Kasumi-1 (cell line): Measurements from ENCODE around the gene SLC26A11.
"Not testable (repeated sequence)": the region's sequence is repeated elsewhere in the genome, so short reads cannot be mapped to it uniquely, and the experiment has no call there.

Source experiments
- DNase-seq, 2 experiments: peaks; one replicate each; lab custom pipeline; 2025; lab: John Stamatoyannopoulos, UW

Gene SLC26A11

DNA sequence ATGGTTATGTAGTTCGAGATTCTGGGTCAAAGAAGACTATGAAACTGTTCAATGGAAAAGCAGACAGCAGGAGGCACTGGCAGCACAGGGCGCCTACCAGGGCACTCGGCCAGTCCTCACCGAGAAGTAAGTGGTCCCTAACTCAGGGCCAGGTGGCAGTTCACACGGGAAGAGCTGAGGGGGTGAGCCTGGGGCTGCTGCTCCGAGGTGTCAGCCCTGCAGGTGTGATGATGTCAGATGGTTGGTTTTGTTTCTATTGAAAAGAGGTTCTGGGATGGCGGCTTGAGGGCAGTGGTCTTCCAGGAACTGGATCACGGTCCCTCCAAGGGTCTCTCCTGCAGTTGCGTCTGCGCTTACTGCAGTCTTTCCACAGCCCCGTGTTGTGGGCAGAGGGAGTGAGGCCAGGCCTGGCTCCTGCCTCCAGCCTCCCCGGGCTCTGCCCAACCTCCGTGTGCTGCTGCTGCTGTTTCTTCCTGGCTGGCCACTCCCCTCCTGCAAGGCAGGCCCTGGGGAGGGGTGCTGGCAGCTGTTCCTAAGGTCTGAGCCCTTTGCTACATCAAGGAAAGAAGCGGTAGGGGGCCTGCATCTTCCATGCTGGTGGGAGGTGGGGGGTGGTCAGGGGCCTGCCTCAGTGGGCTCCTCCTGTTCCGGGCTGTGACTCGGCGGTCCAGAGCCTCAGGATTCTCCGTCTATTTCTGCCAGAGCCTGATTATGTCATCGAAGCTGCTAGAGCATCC lies 63.1 kb downstream of the SLC26A11 start:
- no peak for DNase-seq

DNA sequence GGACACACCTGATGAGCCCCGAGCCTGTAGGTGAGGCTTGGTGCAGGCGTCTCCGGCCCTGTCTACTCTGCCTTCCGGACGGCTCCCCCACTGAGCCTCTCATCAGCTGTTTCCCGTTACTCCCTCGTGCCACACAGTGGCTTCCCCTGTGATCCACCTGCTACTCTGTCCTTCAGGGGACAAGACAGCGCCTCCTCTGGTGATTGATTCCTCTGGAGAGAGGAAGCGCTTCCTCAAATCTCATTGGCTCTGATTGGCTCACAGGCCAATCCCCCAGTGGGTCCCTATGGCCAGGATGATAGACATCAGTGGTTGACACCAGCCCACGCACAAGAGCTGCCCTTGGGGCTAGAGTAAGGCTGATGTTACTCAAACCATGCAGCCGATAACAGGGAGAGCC lies 64.4 kb downstream of the SLC26A11 start:
- DNase-seq = peak; percentile 72 to 79

DNA sequence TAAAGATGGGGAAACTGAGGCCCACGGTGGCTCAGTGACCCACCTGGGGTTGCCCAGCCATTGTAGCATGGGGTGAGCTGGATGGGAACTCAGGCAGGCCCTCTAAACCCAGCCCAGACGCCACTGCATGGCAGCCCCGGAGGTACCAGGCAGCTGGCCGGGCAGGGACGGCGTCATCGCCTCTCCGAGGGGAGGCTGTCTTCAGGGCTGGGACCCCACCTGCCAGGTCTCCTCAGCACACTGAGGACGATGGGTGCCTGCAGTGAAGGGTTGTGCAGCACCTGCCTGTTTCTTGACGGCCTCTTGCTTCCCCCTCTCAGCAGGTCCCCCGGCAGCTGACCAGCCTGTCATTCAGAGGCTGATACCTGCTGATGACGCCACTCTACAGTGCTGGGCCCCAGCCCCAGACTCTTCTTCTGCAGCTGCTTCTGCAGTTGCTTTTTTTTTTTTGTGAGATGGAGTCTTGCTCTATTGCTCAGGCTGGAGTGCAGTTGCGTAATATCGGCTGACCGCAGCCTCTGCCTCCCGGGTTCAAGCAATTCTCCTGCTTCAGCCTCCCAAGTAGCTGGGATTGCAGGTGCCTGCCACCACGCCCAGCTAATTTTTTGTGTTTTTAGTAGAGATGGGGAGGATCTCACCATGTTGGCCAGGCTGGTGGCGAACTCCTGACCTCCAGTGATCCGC lies 65.2 kb downstream of the SLC26A11 start:
- no peak for DNase-seq

DNA sequence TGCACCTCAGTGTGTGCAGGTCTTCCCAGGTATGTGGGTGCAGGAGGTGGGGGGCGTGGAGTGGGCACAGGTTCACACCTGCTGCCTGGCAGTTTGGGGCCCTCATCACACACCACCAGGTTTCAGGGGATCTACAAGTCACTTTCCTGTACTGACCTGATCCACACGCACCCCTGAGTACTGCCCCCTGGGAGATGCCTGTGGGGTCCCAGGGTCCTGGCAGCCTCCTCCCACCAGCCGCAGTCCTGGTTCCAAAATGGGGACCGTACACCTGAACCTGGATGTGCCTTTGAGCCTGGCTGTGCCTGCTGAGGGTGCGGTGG lies 66.4 kb downstream of the SLC26A11 start:
- no peak for DNase-seq

DNA sequence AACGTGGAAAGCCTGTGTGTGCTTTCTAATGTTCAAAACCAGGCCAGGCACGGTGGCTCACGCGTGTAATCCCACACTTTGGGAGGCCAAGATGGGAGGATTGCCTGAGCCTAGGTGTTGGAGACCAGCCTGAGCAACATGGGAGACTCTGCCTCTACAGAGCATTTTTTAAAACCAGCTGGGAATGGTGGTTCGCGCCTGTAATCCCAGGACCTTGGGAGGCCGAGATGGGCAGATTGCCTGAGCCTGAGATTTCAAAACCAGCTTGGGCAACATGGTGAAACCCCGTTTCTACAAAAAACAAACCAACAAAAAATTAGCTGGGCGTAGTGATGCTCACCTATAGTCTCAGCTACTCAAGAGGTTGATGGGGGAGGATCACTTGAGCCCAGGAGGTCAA lies 66.8 kb downstream of the SLC26A11 start:
- DNase-seq = no peak

DNA sequence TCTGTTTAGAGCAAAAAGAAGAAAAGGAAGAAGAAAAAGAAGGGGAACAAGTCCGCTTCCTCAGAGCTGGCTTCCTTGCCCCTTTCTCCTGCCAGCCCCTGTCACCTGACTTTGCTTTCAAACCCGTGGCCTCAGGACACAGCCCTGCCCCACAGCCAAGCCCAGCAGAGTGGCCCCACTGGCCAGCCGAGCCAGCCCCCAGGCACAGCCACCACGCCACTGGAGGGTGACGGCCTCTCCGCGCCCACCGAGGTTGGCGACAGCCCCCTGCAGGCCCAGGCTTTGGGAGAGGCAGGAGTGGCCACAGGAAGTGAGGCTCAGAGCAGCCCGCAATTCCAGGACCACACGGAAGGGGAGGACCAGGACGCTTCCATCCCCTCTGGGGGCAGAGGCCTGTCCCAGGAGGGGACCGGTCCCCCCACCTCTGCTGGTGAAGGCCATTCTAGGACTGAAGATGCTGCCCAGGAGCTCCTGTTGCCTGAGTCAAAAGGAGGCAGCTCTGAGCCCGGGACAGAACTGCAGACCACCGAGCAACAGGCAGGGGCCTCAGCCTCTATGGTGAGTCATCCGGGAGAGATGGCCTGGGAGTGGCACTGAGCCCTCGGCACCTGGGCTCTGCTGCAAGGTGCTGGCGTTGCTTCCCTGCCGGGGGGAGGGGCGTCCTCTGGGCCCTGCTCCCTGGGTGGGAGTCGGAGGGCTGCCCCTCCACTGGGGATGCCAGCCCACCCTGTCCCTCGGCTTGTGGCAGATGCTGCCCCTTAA lies 67.8 kb downstream of the SLC26A11 start:
- no peak for DNase-seq

DNA sequence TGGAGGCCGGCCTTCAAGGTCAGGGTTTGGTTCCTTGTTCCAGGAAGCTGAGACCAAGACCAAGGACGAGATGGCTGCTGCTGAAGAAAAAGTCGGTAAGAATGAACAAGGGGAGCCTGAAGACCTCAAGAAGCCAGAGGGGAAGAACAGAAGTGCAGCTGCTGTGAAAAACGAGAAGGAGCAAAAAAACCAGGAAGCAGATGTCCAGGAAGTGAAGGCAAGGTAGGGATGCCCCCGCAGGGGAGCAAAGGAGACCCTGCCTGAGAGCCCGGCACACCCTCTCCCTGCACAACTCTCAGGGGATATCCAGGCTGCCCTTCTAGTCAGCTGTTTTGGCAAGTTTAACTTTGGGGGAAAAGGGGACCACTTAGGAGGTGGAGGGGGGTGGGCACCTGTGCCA lies 69.4 kb downstream of the SLC26A11 start:
- peak; percentile 99 for DNase-seq

DNA sequence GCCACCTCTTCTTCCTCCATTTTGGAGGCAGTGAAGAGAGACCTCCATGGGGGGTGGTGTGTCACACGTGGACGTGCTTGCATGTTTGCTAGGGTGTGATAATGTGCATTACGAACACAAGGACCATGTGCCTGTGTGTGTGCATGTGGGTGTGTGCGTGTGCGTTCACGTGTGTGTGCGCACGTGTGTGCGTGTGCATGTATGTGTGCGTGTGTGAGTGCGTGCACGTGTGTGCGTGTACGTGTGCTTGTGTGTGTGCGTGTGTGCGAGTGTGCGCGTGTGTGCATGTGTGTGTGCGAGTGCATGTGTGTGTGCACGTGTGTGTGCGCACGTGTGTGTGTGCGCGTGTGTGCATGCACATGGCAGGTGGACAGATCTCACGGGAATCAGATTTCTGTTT lies 69.9 kb downstream of the SLC26A11 start:
- no peak for DNase-seq

DNA sequence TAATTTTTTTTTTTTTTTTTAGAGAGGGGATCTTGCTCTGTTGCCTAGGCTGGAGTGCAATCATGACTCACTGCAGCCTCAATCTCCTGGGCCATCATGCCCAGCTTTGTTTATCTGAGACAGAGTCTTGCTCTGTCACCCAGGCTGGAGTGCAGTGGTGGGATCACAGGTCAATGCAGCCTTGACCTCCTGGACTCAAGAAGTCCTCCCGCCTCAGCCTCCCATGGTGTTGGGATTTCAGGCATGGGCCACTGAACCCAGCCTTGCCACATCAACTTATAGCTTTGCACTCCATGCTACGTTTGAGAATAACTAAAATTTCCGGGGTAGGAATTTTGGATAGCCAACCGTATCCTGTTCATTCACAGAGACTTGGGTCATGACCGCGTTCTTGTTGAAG lies 71.0 kb downstream of the SLC26A11 start:
- DNase-seq = no peak

DNA sequence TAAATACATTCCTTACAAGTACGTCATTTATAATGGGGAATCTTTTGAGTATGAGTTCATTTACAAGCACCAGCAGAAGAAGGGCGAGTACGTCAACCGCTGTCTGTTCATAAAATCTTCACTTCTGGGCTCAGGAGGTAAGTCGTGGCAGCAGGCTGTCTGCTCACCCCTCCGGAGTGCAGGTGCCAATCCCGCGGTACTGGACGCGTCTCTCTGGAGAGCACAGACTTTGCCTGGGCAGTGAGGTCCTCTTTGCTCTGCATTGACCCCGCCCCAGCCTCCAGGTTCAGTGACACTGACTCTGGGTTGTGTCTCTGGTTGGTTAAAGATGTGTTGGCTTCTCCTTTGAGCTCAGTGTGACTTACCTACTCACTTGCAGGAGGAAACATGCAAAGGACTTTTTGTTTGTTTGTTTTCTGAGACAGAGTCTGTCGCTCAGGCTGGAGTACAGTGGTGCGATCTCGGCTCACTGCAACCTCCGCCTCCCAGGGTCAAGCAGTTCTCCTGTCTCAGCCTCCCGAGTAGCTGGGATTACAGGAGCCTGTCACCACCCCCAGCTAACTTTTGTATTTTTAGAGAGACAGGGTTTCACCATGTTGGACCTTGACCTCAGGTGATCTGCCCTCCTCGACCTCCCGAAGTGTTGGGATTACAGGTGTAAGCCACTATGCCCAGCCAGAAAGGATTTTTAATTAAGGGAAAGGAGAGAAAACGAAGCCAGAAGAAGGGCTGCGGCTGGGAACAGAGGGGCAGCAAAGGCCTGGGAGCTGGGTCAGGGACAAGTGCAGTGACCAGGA lies 71.7 kb downstream of the SLC26A11 start:
- DNase-seq = no peak

DNA sequence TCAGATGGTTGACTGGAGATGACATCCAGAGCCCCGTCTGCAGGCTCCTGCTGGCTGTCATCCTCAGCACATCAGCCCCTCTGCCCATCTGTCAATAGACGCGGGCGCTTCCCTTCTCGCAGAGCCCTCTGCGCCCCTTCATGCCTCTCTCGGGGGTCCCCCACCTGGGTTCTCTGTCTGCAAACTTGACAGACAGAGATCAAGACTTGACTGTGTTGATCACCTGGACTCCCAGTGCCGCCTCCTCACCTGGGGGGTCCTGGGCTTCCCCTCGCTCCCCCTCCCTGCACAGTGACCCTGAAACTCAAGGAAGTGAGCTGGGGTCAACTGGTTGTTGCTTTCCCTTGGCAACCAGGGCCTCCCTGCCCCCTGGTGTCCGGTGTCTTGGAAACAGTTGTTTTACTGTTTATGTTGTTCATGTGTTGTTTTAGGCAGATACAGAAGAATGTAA lies 72.3 kb downstream of the SLC26A11 start:
- DNase-seq = no peak

DNA sequence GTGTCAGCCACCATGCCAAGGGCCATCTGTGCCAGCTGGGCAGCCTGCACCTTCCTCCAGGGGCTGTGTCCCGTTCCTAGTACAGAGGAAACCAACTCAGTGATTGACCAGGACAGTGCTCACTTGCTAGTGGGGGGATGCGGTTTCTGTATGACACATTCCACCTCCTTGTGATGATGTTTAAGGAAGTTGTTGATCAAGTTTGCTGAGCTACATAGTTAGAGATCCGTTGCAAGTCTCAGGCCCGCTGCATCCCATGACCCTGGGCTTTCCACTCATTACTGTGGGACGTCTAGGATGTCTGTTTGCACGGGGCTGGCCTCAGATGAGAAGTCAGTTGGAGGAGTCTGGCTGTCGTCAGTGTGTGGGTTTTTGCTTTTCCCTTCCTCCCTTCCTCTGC lies 74.0 kb downstream of the SLC26A11 start:
- peak; percentile 99 for DNase-seq

DNA sequence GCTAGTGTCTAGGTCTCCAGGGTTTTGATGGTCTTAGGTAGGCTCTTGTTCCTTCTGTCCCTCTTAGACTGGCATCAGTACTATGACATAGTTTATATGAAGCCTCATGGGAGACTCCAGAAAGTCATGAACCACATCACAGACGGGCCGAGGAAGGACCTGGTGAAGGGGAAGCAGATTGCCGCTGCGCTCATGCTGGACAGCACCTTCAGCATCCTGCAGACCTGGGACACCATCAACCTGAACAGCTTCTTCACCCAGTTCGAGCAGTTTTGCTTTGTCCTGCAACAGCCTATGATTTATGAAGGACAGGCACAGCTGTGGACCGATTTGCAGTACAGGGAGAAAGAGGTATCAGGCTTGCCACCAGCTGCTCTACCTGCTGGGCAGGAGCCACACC lies 74.4 kb downstream of the SLC26A11 start:
- DNase-seq = no peak

DNA sequence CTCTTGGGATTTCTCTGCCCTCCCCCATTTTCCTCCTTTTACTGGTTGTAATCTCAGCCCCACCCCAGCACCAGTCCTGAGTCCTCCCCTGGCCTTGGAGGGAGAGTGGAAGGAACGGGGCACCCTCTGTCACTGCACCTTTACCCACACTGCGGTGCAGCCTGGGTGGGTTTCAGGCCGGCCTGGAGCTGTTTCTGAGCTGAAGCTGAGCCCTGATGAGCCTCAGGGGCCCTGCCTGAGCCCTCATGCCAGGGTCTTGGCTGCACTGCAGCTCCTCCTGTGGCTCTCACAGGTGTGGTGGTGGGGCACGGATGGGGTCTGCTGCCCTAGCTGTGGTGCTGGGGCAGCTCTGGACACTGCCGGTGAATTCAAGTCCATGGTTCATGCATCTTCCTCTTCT lies 74.9 kb downstream of the SLC26A11 start:
- DNase-seq = no peak

DNA sequence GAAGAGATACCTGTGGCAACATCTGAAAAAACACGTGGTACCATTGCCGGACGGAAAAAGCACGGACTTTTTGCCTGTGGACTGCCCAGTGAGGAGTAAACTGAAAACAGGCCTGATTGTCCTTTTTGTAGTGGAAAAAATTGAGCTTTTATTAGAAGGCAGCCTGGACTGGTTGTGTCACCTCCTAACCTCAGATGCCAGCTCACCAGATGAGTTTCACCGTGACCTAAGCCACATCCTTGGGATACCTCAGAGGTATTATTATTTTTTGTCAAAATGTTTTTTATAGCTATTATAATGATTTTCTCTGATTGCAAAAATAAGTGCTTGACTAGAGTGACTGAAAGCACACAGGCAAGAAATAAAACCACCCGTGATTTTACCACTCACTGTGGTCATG lies 75.3 kb downstream of the SLC26A11 start:
- no peak for DNase-seq

DNA sequence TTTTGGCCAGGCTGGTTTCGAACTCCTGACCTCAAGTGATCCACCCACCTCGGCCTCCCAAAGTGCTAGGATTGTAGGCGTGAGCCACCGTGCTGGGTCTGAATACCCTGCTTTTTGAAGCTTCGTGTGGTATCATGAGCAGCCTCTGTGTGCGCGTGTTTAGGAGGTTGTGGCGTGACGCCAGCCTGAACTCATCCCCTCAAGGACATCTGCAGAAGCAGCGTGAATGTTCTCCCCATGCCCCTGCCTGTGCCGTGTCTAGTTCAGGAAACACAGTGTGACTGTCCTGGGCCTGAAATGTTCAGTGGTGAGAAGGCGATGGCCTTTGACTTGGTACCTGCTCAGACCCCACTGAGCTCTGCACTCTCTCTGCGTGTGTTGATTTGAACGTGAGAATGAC lies 76.0 kb downstream of the SLC26A11 start:
- DNase-seq = no peak

DNA sequence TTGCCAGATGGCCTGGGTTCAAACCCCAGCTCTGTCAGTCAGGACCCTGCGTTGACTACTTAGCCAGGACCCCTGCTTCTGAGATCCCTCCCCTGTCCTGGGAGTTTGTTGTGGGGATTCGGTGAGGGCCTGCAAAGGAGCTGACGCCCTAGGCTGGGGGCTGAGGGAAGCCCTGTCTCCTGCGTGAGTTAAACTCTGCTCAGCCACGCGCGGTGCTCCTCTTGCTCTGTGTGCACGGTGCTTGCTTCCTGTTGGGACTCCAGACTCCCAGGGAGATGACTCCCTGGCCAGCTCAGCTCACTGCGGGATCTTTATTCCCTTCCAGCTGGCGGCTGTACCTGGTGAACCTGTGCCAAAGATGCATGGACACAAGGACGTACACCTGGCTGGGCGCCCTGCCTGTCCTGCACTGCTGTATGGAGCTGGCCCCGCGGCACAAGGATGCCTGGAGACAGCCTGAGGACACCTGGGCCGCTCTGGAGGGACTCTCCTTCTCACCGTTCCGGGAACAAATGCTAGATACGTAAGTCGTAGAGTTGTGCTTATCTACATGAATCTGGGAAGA lies 77.9 kb downstream of the SLC26A11 start:
- no peak for DNase-seq

DNA sequence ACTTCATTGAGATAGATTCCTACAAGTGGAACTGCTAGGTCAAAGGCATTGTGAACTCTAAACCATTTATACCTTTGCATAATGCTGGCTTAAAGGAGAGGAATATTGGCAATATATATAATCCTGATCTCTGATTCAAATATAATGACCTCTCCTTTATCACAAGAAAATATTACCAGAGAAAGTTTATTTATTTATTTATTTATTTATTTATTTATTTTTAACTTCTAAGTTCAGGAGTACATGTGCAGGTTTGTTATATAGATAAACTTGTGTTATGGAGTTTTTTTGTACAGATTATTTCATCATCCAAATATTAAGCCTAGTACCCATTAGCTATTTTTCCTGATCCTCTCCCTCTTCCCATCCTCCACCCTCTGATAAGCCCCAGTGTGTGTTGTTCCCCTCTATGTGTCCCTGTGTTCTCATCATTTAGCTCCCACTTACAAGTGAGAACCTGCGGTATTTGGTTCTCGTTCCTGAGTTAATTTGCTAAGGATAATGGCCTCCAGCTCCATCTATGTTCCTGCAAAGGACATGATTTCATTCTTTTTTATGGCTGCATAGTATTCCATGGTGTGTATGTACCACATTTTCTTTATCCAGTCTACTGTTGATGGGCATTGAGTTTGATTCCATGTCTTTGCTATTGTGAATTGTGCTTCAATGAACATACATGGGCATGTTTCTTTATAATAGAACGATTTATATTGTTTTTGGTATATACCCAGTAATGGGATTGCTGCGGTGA lies 79.3 kb downstream of the SLC26A11 start:
- DNase-seq = not testable (repeated sequence)

DNA sequence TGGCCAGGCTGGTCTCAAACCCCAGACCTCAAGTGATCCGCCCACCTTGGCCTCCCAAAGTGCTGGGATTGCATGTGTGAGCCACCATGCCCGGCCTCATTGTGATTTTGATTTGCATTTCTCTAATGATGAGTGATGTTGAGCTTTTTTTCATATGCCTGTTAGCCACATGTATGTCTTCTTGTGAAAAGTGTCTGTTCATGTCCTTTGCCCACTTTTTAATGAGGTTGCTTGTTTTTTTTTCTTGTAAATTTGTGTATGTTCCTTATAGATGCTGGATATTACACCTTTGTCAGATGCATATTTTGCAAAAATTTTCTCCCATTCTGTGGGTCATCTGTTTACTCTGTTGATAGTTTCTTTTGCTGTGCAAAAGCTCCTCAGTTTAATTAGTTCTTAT lies 80.5 kb downstream of the SLC26A11 start:
- not testable (repeated sequence) for DNase-seq
